Measurements from ENCODE around the gene TGDS. TPM values are rescaled to one million over a fixed set of nuclear protein-coding genes. Genes with fewer than 3 reads are reported as not detected.

Gene TGDS
- total and polyA plus RNA-seq, 2 donors from 2014 or later = 10.8 to 12.2 TPM

DNA sequence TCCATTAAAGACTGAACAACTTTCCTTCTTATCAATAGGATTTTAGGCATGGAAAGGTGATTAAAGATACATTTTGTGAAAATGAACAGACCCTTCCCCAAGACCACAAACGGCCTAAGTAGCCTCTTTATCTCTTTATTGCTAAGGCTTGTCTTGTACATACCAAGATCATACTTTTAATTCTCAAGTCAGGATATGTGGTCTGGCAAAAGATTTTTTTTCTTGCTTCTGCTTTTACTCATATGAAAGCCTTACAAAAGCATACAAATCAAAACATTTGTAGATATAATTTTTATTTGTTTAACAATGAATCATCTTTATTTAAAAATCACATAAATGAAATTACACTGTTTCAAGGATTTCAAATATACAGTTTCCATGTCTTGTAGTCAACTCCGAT is 35.8 kb downstream of the TGDS start:
- FAIRE-seq (no peak), DNase-seq (no peak)
- intact Hi-C loops (cut with DNase I) = no loop called here
- H3K4me3 ChIP-seq (ENCODE audit: low read length in 3 of 3) = no peak overlapping the region
- H3K4me1 ChIP-seq (ENCODE audit: control insufficient read depth in 2 of 3, insufficient read depth in 2 of 3, low read depth in 1 of 3, low read length in 3 of 3) = no peaks in the 10 kb centered on the region
- no peak for TF ChIP-seq CTCF (IDR thresholded peaks at IDR 0.05; ENCODE audit: borderline replicate concordance, extremely low read depth, insufficient read depth)
- H3K36me3 ChIP-seq (ENCODE audit: control insufficient read depth in 2 of 3, insufficient read depth in 3 of 3, low read length in 3 of 3) = no peaks in the 10 kb centered on the region
- H3K27me3 ChIP-seq (ENCODE audit: control insufficient read depth, insufficient read depth, low read length) = no peaks in the 10 kb centered on the region
- no peak overlapping the region for H3K27ac ChIP-seq (ENCODE audit: low read depth in 2 of 2, low read length in 2 of 2)
- H3K9me3 ChIP-seq (ENCODE audit: control insufficient read depth in 2 of 3, insufficient read depth in 1 of 3, low read length in 3 of 3) = no peaks in the 10 kb centered on the region
- H3K9ac ChIP-seq (ENCODE audit: low read length in 3 of 3) = no peak overlapping the region

GRCh38 chr13:94559222-94559795 is 36.6 kb downstream of the TGDS start:
- Histone ChIP-seq H3K9me3 (ENCODE audit: control insufficient read depth in 2 of 3, insufficient read depth in 1 of 3, low read length in 3 of 3) (no peaks in the 10 kb centered on the region), H3K4me3 (ENCODE audit: low read length in 3 of 3) (no peak overlapping the region), H3K36me3 (ENCODE audit: control insufficient read depth in 2 of 3, insufficient read depth in 3 of 3, low read length in 3 of 3) (no peaks in the 10 kb centered on the region), H3K4me1 (ENCODE audit: control insufficient read depth in 2 of 3, insufficient read depth in 2 of 3, low read depth in 1 of 3, low read length in 3 of 3) (no peaks in the 10 kb centered on the region), H3K9ac (ENCODE audit: low read length in 3 of 3) (no peak overlapping the region), H3K27ac (ENCODE audit: low read depth in 2 of 2, low read length in 2 of 2) (no peak overlapping the region), H3K27me3 (ENCODE audit: control insufficient read depth, insufficient read depth, low read length) (no peaks in the 10 kb centered on the region)
- no peak for DNase-seq
- TF ChIP-seq CTCF (IDR thresholded peaks at IDR 0.05; ENCODE audit: borderline replicate concordance, extremely low read depth, insufficient read depth) = no peak
- intact Hi-C loops (cut with DNase I) = no loop called here
- FAIRE-seq = no peak

DNA sequence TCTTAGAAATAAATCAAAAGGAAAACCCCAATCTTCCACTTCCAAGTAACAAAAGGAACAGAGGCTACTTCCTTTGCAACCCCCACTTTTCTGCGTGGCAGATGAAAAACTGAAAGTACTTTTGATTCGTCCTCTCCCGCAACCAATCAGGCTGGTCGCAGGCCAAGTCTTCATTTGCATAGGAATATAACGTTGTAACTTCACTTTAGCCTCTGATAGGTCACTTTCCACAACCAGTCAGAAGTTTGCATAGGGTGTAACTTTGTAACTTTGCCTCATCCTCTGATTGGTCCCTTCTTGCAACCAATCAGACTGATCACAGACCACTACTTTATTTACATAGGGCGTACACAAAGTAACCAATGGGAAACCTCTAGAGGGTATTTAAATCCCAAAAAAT is 37.2 kb downstream of the TGDS start:
- DNase-seq (no peak), FAIRE-seq (no peak)
- no peak for TF ChIP-seq CTCF (IDR thresholded peaks at IDR 0.05; ENCODE audit: borderline replicate concordance, extremely low read depth, insufficient read depth)
- intact Hi-C loops (cut with DNase I) = no loop called here
- no peak overlapping the region for H3K27ac ChIP-seq (ENCODE audit: low read depth in 2 of 2, low read length in 2 of 2)
- no peaks in the 10 kb centered on the region for H3K36me3 ChIP-seq (ENCODE audit: control insufficient read depth in 2 of 3, insufficient read depth in 3 of 3, low read length in 3 of 3)
- no peaks in the 10 kb centered on the region for H3K27me3 ChIP-seq (ENCODE audit: control insufficient read depth, insufficient read depth, low read length)
- no peaks in the 10 kb centered on the region for H3K4me1 ChIP-seq (ENCODE audit: control insufficient read depth in 2 of 3, insufficient read depth in 2 of 3, low read depth in 1 of 3, low read length in 3 of 3)
- no peak overlapping the region for H3K4me3 ChIP-seq (ENCODE audit: low read length in 3 of 3)
- no peaks in the 10 kb centered on the region for H3K9me3 ChIP-seq (ENCODE audit: control insufficient read depth in 2 of 3, insufficient read depth in 1 of 3, low read length in 3 of 3)
- H3K9ac ChIP-seq (ENCODE audit: low read length in 3 of 3) = no peak overlapping the region

GRCh38 chr13:94557684-94558235 is 38.2 kb downstream of the TGDS start:
- no peak for TF ChIP-seq CTCF (IDR thresholded peaks at IDR 0.05; ENCODE audit: borderline replicate concordance, extremely low read depth, insufficient read depth)
- Histone ChIP-seq H3K4me1 (ENCODE audit: control insufficient read depth in 2 of 3, insufficient read depth in 2 of 3, low read depth in 1 of 3, low read length in 3 of 3) (no peaks in the 10 kb centered on the region), H3K27me3 (ENCODE audit: control insufficient read depth, insufficient read depth, low read length) (no peaks in the 10 kb centered on the region), H3K27ac (ENCODE audit: low read depth in 2 of 2, low read length in 2 of 2) (no peak overlapping the region), H3K36me3 (ENCODE audit: control insufficient read depth in 2 of 3, insufficient read depth in 3 of 3, low read length in 3 of 3) (no peaks in the 10 kb centered on the region), H3K4me3 (ENCODE audit: low read length in 3 of 3) (no peak overlapping the region), H3K9ac (ENCODE audit: low read length in 3 of 3) (no peak overlapping the region), H3K9me3 (ENCODE audit: control insufficient read depth in 2 of 3, insufficient read depth in 1 of 3, low read length in 3 of 3) (no peaks in the 10 kb centered on the region)
- DNase-seq (no peak), FAIRE-seq (no peak)
- intact Hi-C loops (cut with DNase I) = no loop called here
